KMS-11 (cell line): ENCODE results near the gene PDE2A.

Experiments
- H2AFZ ChIP-seq: fragments of 200-600 bp; sonication (generic); 2 replicates; pipeline ENCODE4 v1.6.1; 2016; ENCODE audit warnings: antibody characterized with exemption, mixed run types, low read depth
- H3K27ac ChIP-seq: fragments of 200-600 bp; sonication (generic); 2 replicates; pipeline ENCODE4 v1.6.1; 2016; ENCODE audit warnings: mild to moderate bottlenecking, mixed run types
- H3K27me3 ChIP-seq: fragments of 200-600 bp; sonication (generic); 2 replicates; pipeline ENCODE4 v1.6.1; 2017; ENCODE audit warnings: mild to moderate bottlenecking, low read depth, mixed run types, moderate library complexity; ENCODE audit not compliant: insufficient read depth
- H3K36me3 ChIP-seq: fragments of 200-600 bp; sonication (generic); 2 replicates; pipeline ENCODE4 v1.6.1; 2017; ENCODE audit warnings: mild to moderate bottlenecking, mixed run types; ENCODE audit not compliant: insufficient read depth
- H3K4me1 ChIP-seq: fragments of 200-600 bp; sonication (generic); 2 replicates; pipeline ENCODE4 v1.6.1; 2016; ENCODE audit warnings: mild to moderate bottlenecking, low read depth, mixed run types; ENCODE audit not compliant: poor library complexity, severe bottlenecking
- H3K4me2 ChIP-seq: fragments of 200-600 bp; sonication (generic); 2 replicates; pipeline ENCODE4 v1.7.0; 2016; ENCODE audit warnings: mild to moderate bottlenecking, mixed run types
- H3K4me3 ChIP-seq: fragments of 200-600 bp; sonication (generic); IDR thresholded peaks from 2 replicates; pipeline ENCODE4 v1.6.1; 2017; ENCODE audit warnings: low read depth, low read length, mixed read lengths; ENCODE audit not compliant: insufficient read depth
- H3K79me2 ChIP-seq: fragments of 200-600 bp; sonication (generic); 2 replicates; pipeline ENCODE4 v1.6.1; 2016; ENCODE audit warnings: low read depth, mixed run types; ENCODE audit not compliant: insufficient read depth
- H3K9ac ChIP-seq: fragments of 200-600 bp; sonication (generic); 2 replicates; pipeline ENCODE4 v1.6.1; 2016; ENCODE audit warnings: mild to moderate bottlenecking, mixed run types
- H4K20me1 ChIP-seq: fragments of 200-600 bp; sonication (generic); 2 replicates; pipeline ENCODE4 v1.6.1; 2016; ENCODE audit warnings: mild to moderate bottlenecking, mixed run types; ENCODE audit not compliant: insufficient read depth
- CTCF ChIP-seq: fragments of 200-600 bp; sonication (generic); conservative IDR thresholded peaks from 2 replicates; pipeline ENCODE4 v1.6.1; 2017; ENCODE audit warnings: low read depth, mild to moderate bottlenecking, antibody characterized with exemption, low read length, moderate library complexity, mixed read lengths

PDE2A gene

DNA sequence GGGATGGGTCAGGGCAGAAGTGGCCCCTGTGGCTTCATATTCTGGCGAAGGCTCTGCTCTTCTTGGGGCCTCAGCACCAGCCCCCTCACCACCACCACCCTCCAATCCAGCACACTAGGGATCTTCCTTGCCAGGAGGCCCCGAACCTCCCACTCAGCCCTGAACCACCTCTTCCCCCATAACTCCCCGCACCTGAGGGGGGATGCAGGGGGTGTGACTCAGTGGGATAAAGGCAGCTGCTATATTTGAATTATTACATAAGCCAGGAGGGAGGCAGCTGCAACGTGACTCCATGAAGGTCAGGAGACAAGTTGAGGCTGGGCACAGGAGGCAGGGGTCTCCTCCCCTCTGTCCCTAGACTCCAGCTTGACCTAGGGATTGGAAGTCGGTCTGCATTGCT lies 5.6 kb upstream of the PDE2A start:
- H3K27ac ChIP-seq: no peak overlapping the region
- no peak for TF ChIP-seq CTCF
- no peaks in the 10 kb centered on the region for H3K79me2 ChIP-seq
- H2AFZ ChIP-seq: no peak overlapping the region
- no peak overlapping the region for H3K4me3 ChIP-seq
- H3K9ac ChIP-seq: no peak overlapping the region
- peaks cover 50% of the 10 kb centered on the region for H3K27me3 ChIP-seq
- no peak overlapping the region for H3K4me2 ChIP-seq
- no peaks in the 10 kb centered on the region for H3K4me1 ChIP-seq
- no peaks in the 10 kb centered on the region for H3K36me3 ChIP-seq
- no peaks in the 10 kb centered on the region; the same call in 1 of the 2 replicates for H4K20me1 ChIP-seq

DNA sequence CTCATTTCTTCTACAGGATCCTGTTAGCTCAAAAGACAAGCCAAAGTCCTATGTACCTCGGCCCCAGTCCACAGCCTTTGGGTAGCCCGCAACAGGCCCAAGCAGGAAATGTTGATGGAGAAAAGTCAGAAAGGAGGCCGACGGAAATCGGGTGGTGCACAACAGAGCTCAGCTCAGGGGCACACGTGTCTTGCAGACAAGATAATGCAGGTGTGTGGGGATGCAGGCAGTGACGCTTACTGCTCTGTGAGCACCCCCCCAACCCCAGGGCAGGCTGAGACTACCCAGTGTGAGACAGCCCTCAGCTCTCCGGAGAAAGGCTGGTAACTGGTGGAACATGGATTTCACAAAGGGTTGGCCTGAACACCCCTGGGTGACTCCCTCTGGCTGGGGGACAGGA lies 4.3 kb upstream of the PDE2A start:
- H3K4me2 ChIP-seq: no peak overlapping the region
- peaks cover 63% of the 10 kb centered on the region for H3K27me3 ChIP-seq
- H3K9ac ChIP-seq: no peak overlapping the region

GRCh38 chr11:72676861-72677341 lies 2.7 kb upstream of the PDE2A start:
- Histone ChIP-seq H3K27me3 (peaks cover 78% of the 10 kb centered on the region), H3K79me2 (no peaks in the 10 kb centered on the region), H4K20me1 (no peaks in the 10 kb centered on the region; the same call in 1 of the 2 replicates), H3K4me2 (no peak overlapping the region), H3K4me3 (no peak overlapping the region), H3K9ac (no peak overlapping the region), H3K36me3 (no peaks in the 10 kb centered on the region), H3K27ac (no peak overlapping the region), H2AFZ (no peak overlapping the region), H3K4me1 (no peaks in the 10 kb centered on the region)
- TF ChIP-seq CTCF: no peak

More for the DNA sequence above, 4.3 kb upstream of the PDE2A start:
- Histone ChIP-seq H4K20me1 (no peaks in the 10 kb centered on the region; the same call in 1 of the 2 replicates), H3K4me3 (no peak overlapping the region), H3K27ac (no peak overlapping the region), H3K36me3 (no peaks in the 10 kb centered on the region), H3K4me1 (no peaks in the 10 kb centered on the region), H2AFZ (no peak overlapping the region), H3K79me2 (no peaks in the 10 kb centered on the region)
- no peak for TF ChIP-seq CTCF

DNA sequence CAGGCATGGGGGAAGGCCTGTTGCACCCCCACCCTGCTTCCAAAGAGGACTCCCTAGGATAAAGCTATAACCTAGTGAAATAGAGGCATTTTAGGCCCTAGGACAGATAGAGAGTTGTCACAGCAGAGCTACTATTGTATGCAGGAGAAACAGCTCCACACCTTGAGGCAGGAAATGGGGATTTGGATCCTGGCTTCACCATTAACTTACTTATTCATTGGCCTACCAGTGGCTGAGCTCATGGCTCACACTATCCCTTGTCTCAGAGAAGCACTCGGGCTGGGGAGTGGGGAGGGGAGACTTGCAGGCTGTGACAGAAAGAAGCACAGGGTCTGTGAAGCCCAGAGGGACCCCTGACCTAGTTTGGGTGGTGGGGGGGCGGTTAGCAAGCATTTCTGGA lies 999 bp upstream of the PDE2A start:
- peaks cover 91% of the 10 kb centered on the region for H3K27me3 ChIP-seq
- no peak overlapping the region for H3K9ac ChIP-seq
- H2AFZ ChIP-seq: no peak overlapping the region
- H3K79me2 ChIP-seq: no peaks in the 10 kb centered on the region
- no peaks in the 10 kb centered on the region for H3K36me3 ChIP-seq
- no peaks in the 10 kb centered on the region; the same call in 1 of the 2 replicates for H4K20me1 ChIP-seq
- H3K27ac ChIP-seq: no peak overlapping the region
- H3K4me1 ChIP-seq: no peaks in the 10 kb centered on the region
- no peak overlapping the region for H3K4me2 ChIP-seq
- H3K4me3 ChIP-seq: no peak overlapping the region
- TF ChIP-seq CTCF: no peak
